T-cell (primary cell): Measurements from ENCODE around the gene IRAK4. TPM values are rescaled to one million over a fixed set of nuclear protein-coding genes. Genes with fewer than 3 reads are reported as not detected.

ENCODE experiments used
- ATAC-seq, 4 experiments: fragments of 200-7000 bp in 3 of 4; fragments of 150-1000 bp in 1 of 4; cut with Tn5 transposase; replicated peaks in 1 of 4; 1 replicate in 3 of 4; 2 replicates in 1 of 4; pipeline ENCODE4 v1.10.0; 2021; ENCODE audit warnings: moderate library complexity in 3 of 4, mild to moderate bottlenecking in 2 of 4, moderate number of reproducible peaks in 1 of 4
- CTCF ChIA-PET, 2 donors: fragments of 300-600 bp; sonication (Branson Sonifier 250); formaldehyde crosslinking; loops; one replicate each; lab custom pipeline; 2022; ENCODE audit warnings: antibody characterized with exemption in 2 of 2; lab: Charles Lee
- POLR2A ChIA-PET, 2 donors: fragments of 300-600 bp; sonication (Branson Sonifier 250); formaldehyde crosslinking; loops; one replicate each; lab custom pipeline; 2022; ENCODE audit warnings: antibody characterized with exemption in 2 of 2; lab: Charles Lee
- DNase-seq, 35 experiments: peaks; one replicate each; pipeline versions ENCODE4 v3.0.0 to v3.0.0-alpha.2; 2013 to 2023
- H3K27ac ChIP-seq: one replicate; pipeline ENCODE4 v1.5.1; 2013; ENCODE audit warnings: low read length
- H3K27me3 ChIP-seq, 2 experiments: replicated peaks in 1 of 2; 1 replicate in 1 of 2; 2 replicates in 1 of 2; pipeline versions ENCODE4 v1.6.1 to v1.7.0; 2013; ENCODE audit warnings: low read length in 1 of 2, mixed read lengths in 1 of 2; ENCODE audit not compliant: control insufficient read depth in 2 of 2, insufficient read depth in 2 of 2; ENCODE audit errors: extremely low read depth in 1 of 2
- H3K36me3 ChIP-seq, 2 donors: 1 replicate in 1 of 2; 2 replicates in 1 of 2; pipeline versions ENCODE4 v1.6.1 to v1.7.0; 2013; ENCODE audit warnings: low read length in 1 of 2; ENCODE audit not compliant: control insufficient read depth in 2 of 2, insufficient read depth in 1 of 2; ENCODE audit errors: extremely low read depth in 1 of 2
- H3K4me1 ChIP-seq, 2 experiments: 1 replicate in 1 of 2; 2 replicates in 1 of 2; pipeline versions ENCODE4 v1.6.1 to v1.7.0; 2013; ENCODE audit warnings: low read length in 2 of 2, mixed read lengths in 1 of 2; ENCODE audit not compliant: insufficient read depth in 2 of 2, control insufficient read depth in 1 of 2; ENCODE audit errors: extremely low read depth in 1 of 2
- H3K4me3 ChIP-seq, 2 donors: 1 replicate in 1 of 2; 2 replicates in 1 of 2; pipeline versions ENCODE4 v1.5.1 to v1.7.0; 2013; ENCODE audit warnings: mild to moderate bottlenecking in 2 of 2, low read length in 1 of 2, moderate library complexity in 1 of 2; ENCODE audit not compliant: control insufficient read depth in 1 of 2; ENCODE audit errors: extremely low read depth in 1 of 2
- H3K9me3 ChIP-seq: 2 replicates; pipeline ENCODE4 v1.7.0; 2013
- H3K27ac Mint-ChIP-seq, 2 donors: one replicate each; pipeline ENCODE4 v1.8.0; 2020 to 2021; ENCODE audit warnings: mild to moderate bottlenecking in 2 of 2, mixed read lengths in 2 of 2
- H3K27me3 Mint-ChIP-seq, 2 donors: one replicate each; pipeline ENCODE4 v1.8.0; 2021 to 2022; ENCODE audit warnings: mixed read lengths in 2 of 2
- H3K36me3 Mint-ChIP-seq: one replicate; pipeline ENCODE4 v1.8.0; 2021; ENCODE audit warnings: mixed read lengths
- H3K4me1 Mint-ChIP-seq, 3 donors: one replicate each; pipeline ENCODE4 v1.8.0; 2020 to 2022; ENCODE audit warnings: mixed read lengths in 3 of 3, mild to moderate bottlenecking in 1 of 3
- H3K4me3 Mint-ChIP-seq, 3 donors: one replicate each; pipeline ENCODE4 v1.8.0; 2020 to 2022; ENCODE audit warnings: mild to moderate bottlenecking in 3 of 3, mixed read lengths in 3 of 3, moderate library complexity in 3 of 3
- H3K9me3 Mint-ChIP-seq, 3 donors: one replicate each; pipeline ENCODE4 v1.8.0; 2020 to 2022; ENCODE audit warnings: mixed read lengths in 3 of 3
- WGBS: methylation state at CpG from one replicate; pipeline ENCODE4 v1.1.5; 2013; ENCODE audit warnings: missing lambda C conversion rate; ENCODE audit not compliant: insufficient coverage; 5-methylcytosine and 5-hydroxymethylcytosine counted together
- total RNA-seq, 35 experiments: library from RNA in 6 of 35; stranded (reverse) in 6 of 35; fragments of 120-200 nt in 1 of 35; gene quantifications; one replicate each; pipeline versions ENCODE4 v1.2.1 to v1.2.4 and lab custom pipeline; 2013 to 2026

IRAK4 gene
- total RNA-seq, 5 donors from 2014 or later (not counting 1 experiment from before 2014, with no cell fraction given): 48.7 to 55.8 (median 49.8) TPM

DNA sequence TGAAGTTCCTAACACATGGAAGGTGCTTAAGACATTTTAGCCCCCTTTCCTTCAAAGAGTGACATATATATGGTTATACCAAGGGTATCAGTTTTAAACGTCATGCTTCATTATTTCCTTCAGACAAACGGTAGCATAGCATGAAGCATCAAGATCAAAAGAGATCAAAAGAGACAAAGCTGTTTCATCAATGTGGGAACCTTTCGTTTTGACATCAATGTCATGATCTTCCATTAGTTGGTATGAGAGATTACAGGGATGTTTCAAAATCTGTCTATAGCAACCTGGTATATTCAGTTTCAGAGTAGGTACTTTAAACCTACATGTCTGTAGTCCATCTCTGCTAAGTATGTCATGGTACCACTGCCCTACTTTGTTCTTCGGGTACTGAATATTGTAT is 28.5 kb upstream of the IRAK4 start:
- H3K9me3 Mint-ChIP-seq: no peaks in the 10 kb centered on the region
- H3K27me3 Mint-ChIP-seq: no peaks in the 10 kb centered on the region
- ATAC-seq (peak in 1 of 4 experiments; percentile 86), DNase-seq (peak in 1 of 35 experiments; percentile 20)
- peaks cover 0 to 4% of the 10 kb centered on the region in 2 donors for H3K36me3 ChIP-seq
- H3K27ac ChIP-seq: no peak overlapping the region
- no CpG with 5 or more reads among the region's 4 CpGs for WGBS
- CTCF ChIA-PET: no interaction called here
- peaks cover 0 to 9% (median 7%) of the 10 kb centered on the region in 3 donors for H3K4me1 Mint-ChIP-seq
- POLR2A ChIA-PET: interaction anchor here in 1 of 2 donors (0.6 kb wide), 1 partner anchor 9 kb away, joined by 3 read pairs; no protein-coding TSS in a partner anchor
- H3K27me3 ChIP-seq: no peaks in the 10 kb centered on the region
- no peak overlapping the region for H3K4me3 Mint-ChIP-seq
- no peak overlapping the region for H3K4me3 ChIP-seq
- H3K27ac Mint-ChIP-seq: peak overlapping the region in 1 of 2 donors; percentile 39
- no peaks in the 10 kb centered on the region for H3K9me3 ChIP-seq
- H3K36me3 Mint-ChIP-seq: peaks cover 35% of the 10 kb centered on the region
- H3K4me1 ChIP-seq: no peaks in the 10 kb centered on the region

- peaks cover 48% of the 10 kb centered on the region for H3K36me3 Mint-ChIP-seq
- DNase-seq (no peak), ATAC-seq (no peak)
- H3K9me3 Mint-ChIP-seq: no peaks in the 10 kb centered on the region
- peaks cover 0 to 9% (median 7%) of the 10 kb centered on the region in 3 donors for H3K4me1 Mint-ChIP-seq
- no peaks in the 10 kb centered on the region for H3K9me3 ChIP-seq
- H3K27ac Mint-ChIP-seq: no peak overlapping the region
- POLR2A ChIA-PET: no interaction called here
- no peak overlapping the region for H3K27ac ChIP-seq
- no peaks in the 10 kb centered on the region for H3K27me3 Mint-ChIP-seq
- CTCF ChIA-PET: no interaction called here
- no peaks in the 10 kb centered on the region for H3K4me1 ChIP-seq
- WGBS: no CpG with 5 or more reads among the region's 3 CpGs
- no peak overlapping the region for H3K4me3 Mint-ChIP-seq
- no peaks in the 10 kb centered on the region for H3K27me3 ChIP-seq
- H3K36me3 ChIP-seq: peaks cover 0 to 13% of the 10 kb centered on the region in 2 donors
- H3K4me3 ChIP-seq: no peak overlapping the region
Measured at GRCh38 chr12:43733687-43734086, 25.1 kb upstream of the IRAK4 start.

- Histone ChIP-seq H3K27ac (no peak overlapping the region), H3K4me1 (no peaks in the 10 kb centered on the region), H3K4me3 (no peak overlapping the region), H3K36me3 (peaks cover 0 to 23% of the 10 kb centered on the region in 2 donors), H3K27me3 (no peaks in the 10 kb centered on the region), H3K9me3 (no peaks in the 10 kb centered on the region)
- ATAC-seq (no peak), DNase-seq (no peak)
- no peak overlapping the region for H3K27ac Mint-ChIP-seq
- H3K36me3 Mint-ChIP-seq: peaks cover 53% of the 10 kb centered on the region
- WGBS: no CpG with 5 or more reads among the region's 3 CpGs
- no peaks in the 10 kb centered on the region for H3K4me1 Mint-ChIP-seq
- H3K27me3 Mint-ChIP-seq: no peaks in the 10 kb centered on the region
- CTCF ChIA-PET: interaction anchor here in 1 of 2 donors (0.7 kb wide), 2 partner anchors 12 to 292 kb away, joined by 3 to 4 read pairs; no protein-coding TSS in a partner anchor
- H3K4me3 Mint-ChIP-seq: no peak overlapping the region
- H3K9me3 Mint-ChIP-seq: no peaks in the 10 kb centered on the region
- POLR2A ChIA-PET: no interaction called here
Measured at GRCh38 chr12:43736927-43737440, 21.8 kb upstream of the IRAK4 start.

DNA sequence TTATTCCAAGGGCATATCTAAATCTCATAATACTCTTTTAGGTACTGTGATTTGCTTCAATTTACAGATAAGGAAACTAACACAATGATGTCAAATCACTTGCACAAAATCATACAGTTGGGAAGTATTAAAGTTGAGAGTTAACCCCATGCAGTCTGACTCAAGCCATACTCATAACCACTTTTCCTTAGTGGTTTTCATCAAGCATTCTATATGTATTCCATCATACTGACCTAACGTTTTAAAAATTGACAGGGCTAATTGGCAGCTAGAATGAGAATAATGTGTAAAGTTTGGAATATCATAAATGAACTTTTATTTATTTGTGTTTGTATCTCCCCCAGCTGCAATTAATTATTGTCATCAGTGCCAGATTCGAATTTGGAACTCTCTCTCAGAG is 21.1 kb upstream of the IRAK4 start:
- H3K9me3 Mint-ChIP-seq: no peaks in the 10 kb centered on the region
- no CpG with 5 or more reads among the region's 2 CpGs for WGBS
- H3K36me3 Mint-ChIP-seq: peaks cover 54% of the 10 kb centered on the region
- Histone ChIP-seq H3K9me3 (no peaks in the 10 kb centered on the region), H3K4me1 (no peaks in the 10 kb centered on the region), H3K27me3 (no peaks in the 10 kb centered on the region), H3K36me3 (peaks cover 0 to 27% of the 10 kb centered on the region in 2 donors), H3K27ac (no peak overlapping the region), H3K4me3 (no peak overlapping the region)
- no peaks in the 10 kb centered on the region for H3K27me3 Mint-ChIP-seq
- DNase-seq: no peak
- no peak for ATAC-seq
- H3K4me1 Mint-ChIP-seq: no peaks in the 10 kb centered on the region
- no peak overlapping the region for H3K27ac Mint-ChIP-seq
- CTCF ChIA-PET: no interaction called here
- POLR2A ChIA-PET: no interaction called here
- H3K4me3 Mint-ChIP-seq: no peak overlapping the region

- H3K4me1 Mint-ChIP-seq: no peaks in the 10 kb centered on the region
- peaks cover 58% of the 10 kb centered on the region for H3K36me3 Mint-ChIP-seq
- ATAC-seq: no peak
- POLR2A ChIA-PET: no interaction called here
- Histone ChIP-seq H3K4me3 (no peak overlapping the region), H3K36me3 (peaks cover 4 to 44% of the 10 kb centered on the region in 2 donors), H3K4me1 (no peaks in the 10 kb centered on the region), H3K27ac (no peak overlapping the region), H3K27me3 (no peaks in the 10 kb centered on the region), H3K9me3 (no peaks in the 10 kb centered on the region)
- 100% methylated on average over 2 of the region's 3 CpGs for WGBS
- no peaks in the 10 kb centered on the region for H3K9me3 Mint-ChIP-seq
- no peak overlapping the region for H3K4me3 Mint-ChIP-seq
- H3K27me3 Mint-ChIP-seq: no peaks in the 10 kb centered on the region
- DNase-seq: no peak
- CTCF ChIA-PET: interaction anchor here in 1 of 2 donors (0.6 kb wide), 1 partner anchor 216 kb away, joined by 5 read pairs; no protein-coding TSS in a partner anchor
- H3K27ac Mint-ChIP-seq: no peak overlapping the region
Measured at GRCh38 chr12:43740511-43741100, 18.1 kb upstream of the IRAK4 start.

GRCh38 chr12:43742106-43742505 is 16.6 kb upstream of the IRAK4 start:
- ChIA-PET CTCF (no interaction called here), POLR2A (no interaction called here)
- H3K27me3 Mint-ChIP-seq: no peaks in the 10 kb centered on the region

More at GRCh38 chr12:43742106-43742505, 16.6 kb upstream of the IRAK4 start:
- Histone ChIP-seq H3K9me3 (no peaks in the 10 kb centered on the region), H3K27ac (no peak overlapping the region), H3K36me3 (peaks cover 4 to 39% of the 10 kb centered on the region in 2 donors), H3K4me1 (no peaks in the 10 kb centered on the region), H3K4me3 (no peak overlapping the region), H3K27me3 (no peaks in the 10 kb centered on the region)
- Mint-ChIP-seq H3K9me3 (no peaks in the 10 kb centered on the region), H3K4me3 (no peak overlapping the region), H3K36me3 (peaks cover 53% of the 10 kb centered on the region), H3K4me1 (no peaks in the 10 kb centered on the region), H3K27ac (no peak overlapping the region)
- ATAC-seq (no peak), DNase-seq (no peak)
